Chondrocyte (in vitro differentiated cells): ENCODE data around the gene MACROD2. TPM values are rescaled to one million over a fixed set of nuclear protein-coding genes. Genes with fewer than 3 reads are reported as not detected.

Source experiments
- DNase-seq: peaks from one replicate; pipeline ENCODE4 v3.0.0; 2021; ENCODE audit warnings: mixed read lengths, low spot score
- H3K27ac Mint-ChIP-seq: one replicate; pipeline ENCODE4 v1.8.0; 2021; ENCODE audit warnings: mild to moderate bottlenecking, moderate library complexity, mixed read lengths; ENCODE audit not compliant: unreplicated experiment
- H3K27me3 Mint-ChIP-seq: 2 replicates; pipeline ENCODE4 v1.8.0; 2021; ENCODE audit warnings: low read depth, mixed read lengths
- H3K36me3 Mint-ChIP-seq: 2 replicates; pipeline ENCODE4 v1.8.0; 2021; ENCODE audit warnings: low read depth, mixed read lengths
- H3K4me1 Mint-ChIP-seq: 2 replicates; pipeline ENCODE4 v1.8.0; 2021; ENCODE audit warnings: low read depth, mild to moderate bottlenecking, mixed read lengths
- H3K4me3 Mint-ChIP-seq: one replicate; pipeline ENCODE4 v1.8.0; 2021; ENCODE audit warnings: mild to moderate bottlenecking, moderate library complexity, mixed read lengths; ENCODE audit not compliant: unreplicated experiment
- H3K9me3 Mint-ChIP-seq: 2 replicates; pipeline ENCODE4 v1.8.0; 2021; ENCODE audit warnings: low read depth, mixed read lengths
- CTCF ChIP-seq: fragments of 200-600 bp; sonication (generic); IDR thresholded peaks from 2 replicates; pipeline ENCODE4 v1.5.0; 2021; ENCODE audit warnings: antibody characterized with exemption, mild to moderate bottlenecking, moderate library complexity
- total RNA-seq: library from RNA; stranded (reverse); gene quantifications from 3 replicates; pipeline ENCODE4 v1.2.1, GENCODE V29; 2021

The MACROD2 gene
- total RNA-seq, 1 donor from 2014 or later: 3.2 TPM

- H3K4me1 Mint-ChIP-seq: no peaks in the 10 kb centered on the region
- H3K36me3 Mint-ChIP-seq: no peaks in the 10 kb centered on the region
- TF ChIP-seq CTCF: no peak
- H3K4me3 Mint-ChIP-seq: no peak overlapping the region
- H3K9me3 Mint-ChIP-seq: no peaks in the 10 kb centered on the region
- peaks cover 5% of the 10 kb centered on the region for H3K27me3 Mint-ChIP-seq
- no peak overlapping the region for H3K27ac Mint-ChIP-seq
- no peak for DNase-seq
Observed at GRCh38 chr20:15958142-15958541, 1962.8 kb downstream of the MACROD2 start.

GRCh38 chr20:15965165-15965564, 1969.8 kb downstream of the MACROD2 start:
- no peak for DNase-seq
- Mint-ChIP-seq H3K9me3 (peaks cover 2% of the 10 kb centered on the region), H3K4me1 (no peaks in the 10 kb centered on the region), H3K27ac (no peak overlapping the region), H3K27me3 (peaks cover 3% of the 10 kb centered on the region), H3K36me3 (no peaks in the 10 kb centered on the region), H3K4me3 (no peak overlapping the region)
- no peak for TF ChIP-seq CTCF

GRCh38 chr20:15967334-15967733, 1972.0 kb downstream of the MACROD2 start:
- Mint-ChIP-seq H3K4me1 (no peaks in the 10 kb centered on the region), H3K27ac (no peak overlapping the region), H3K9me3 (peaks cover 13% of the 10 kb centered on the region), H3K27me3 (no peaks in the 10 kb centered on the region), H3K36me3 (no peaks in the 10 kb centered on the region), H3K4me3 (no peak overlapping the region)
- TF ChIP-seq CTCF: no peak
- no peak for DNase-seq

GRCh38 chr20:15976047-15976736, 1980.9 kb downstream of the MACROD2 start:
- Mint-ChIP-seq H3K4me1 (no peaks in the 10 kb centered on the region), H3K27ac (no peak overlapping the region), H3K9me3 (peaks cover 25% of the 10 kb centered on the region), H3K36me3 (no peaks in the 10 kb centered on the region), H3K27me3 (no peaks in the 10 kb centered on the region), H3K4me3 (no peak overlapping the region)
- no peak for TF ChIP-seq CTCF
- no peak for DNase-seq

GRCh38 chr20:15977026-15977425, 1981.7 kb downstream of the MACROD2 start:
- no peak for TF ChIP-seq CTCF
- DNase-seq: no peak
- Mint-ChIP-seq H3K27ac (no peak overlapping the region), H3K4me1 (no peaks in the 10 kb centered on the region), H3K9me3 (peaks cover 18% of the 10 kb centered on the region), H3K36me3 (no peaks in the 10 kb centered on the region), H3K27me3 (no peaks in the 10 kb centered on the region), H3K4me3 (no peak overlapping the region)
